ENCODE results near the gene NTSR1. TPM values are rescaled to one million over a fixed set of nuclear protein-coding genes. Genes with fewer than 3 reads are reported as not detected.

NTSR1 gene
- total and polyA plus RNA-seq, 2 of the 13 experiments (the other 11 are each of a cell fraction or from before 2014, with no cell fraction given) = 0.09 to 0.12 TPM

GRCh38 chr20:62752671-62753501 lies 44.2 kb downstream of the NTSR1 start (continued):
- TF ChIP-seq CSRNP1 (CRISPR knock-in tag; IDR thresholded peaks at IDR 0.05) (no peak), ZMYM2 (CRISPR knock-in tag; IDR thresholded peaks at IDR 0.05) (no peak), ZNF691 (CRISPR knock-in tag; IDR thresholded peaks at IDR 0.05; ENCODE audit: borderline replicate concordance, low read depth) (peak; percentile 41; the same call in 1 of the 2 replicates), TGIF2 (CRISPR knock-in tag; IDR thresholded peaks at IDR 0.05) (no peak), ZNF557 (CRISPR knock-in tag; IDR thresholded peaks at IDR 0.05) (no peak), FOXC1 (CRISPR knock-in tag; IDR thresholded peaks at IDR 0.05; ENCODE audit: borderline replicate concordance) (no peak), ZNF839 (CRISPR knock-in tag; IDR thresholded peaks at IDR 0.05; ENCODE audit: borderline replicate concordance) (peak; percentile 18; the same call in 1 of the 2 replicates), MED1 (CRISPR knock-in tag; IDR thresholded peaks at IDR 0.05) (no peak)
- TF ChIP-seq, protein P1, sequence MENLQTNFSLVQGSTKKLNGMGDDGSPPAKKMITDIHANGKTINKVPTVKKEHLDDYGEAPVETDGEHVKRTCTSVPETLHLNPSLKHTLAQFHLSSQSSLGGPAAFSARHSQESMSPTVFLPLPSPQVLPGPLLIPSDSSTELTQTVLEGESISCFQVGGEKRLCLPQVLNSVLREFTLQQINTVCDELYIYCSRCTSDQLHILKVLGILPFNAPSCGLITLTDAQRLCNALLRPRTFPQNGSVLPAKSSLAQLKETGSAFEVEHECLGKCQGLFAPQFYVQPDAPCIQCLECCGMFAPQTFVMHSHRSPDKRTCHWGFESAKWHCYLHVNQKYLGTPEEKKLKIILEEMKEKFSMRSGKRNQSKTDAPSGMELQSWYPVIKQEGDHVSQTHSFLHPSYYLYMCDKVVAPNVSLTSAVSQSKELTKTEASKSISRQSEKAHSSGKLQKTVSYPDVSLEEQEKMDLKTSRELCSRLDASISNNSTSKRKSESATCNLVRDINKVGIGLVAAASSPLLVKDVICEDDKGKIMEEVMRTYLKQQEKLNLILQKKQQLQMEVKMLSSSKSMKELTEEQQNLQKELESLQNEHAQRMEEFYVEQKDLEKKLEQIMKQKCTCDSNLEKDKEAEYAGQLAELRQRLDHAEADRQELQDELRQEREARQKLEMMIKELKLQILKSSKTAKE (CRISPR knock-in tag; IDR thresholded peaks at IDR 0.05; ENCODE audit: borderline replicate concordance) = no peak
